Left ventricle myocardium inferior (tissue), 1 donor: ENCODE measurements around the gene MED7. TPM values are rescaled to one million over a fixed set of nuclear protein-coding genes. Genes with fewer than 3 reads are reported as not detected.

Source experiments
- DNase-seq: peaks from one replicate; pipeline ENCODE4 v3.0.0-alpha.2; 2020
- H3K27ac ChIP-seq: fragments of 200-600 bp; replicated peaks from 2 replicates; pipeline ENCODE4 v1.8.0; 2021
- H3K27me3 ChIP-seq: fragments of 200-600 bp; 2 replicates; pipeline ENCODE4 v1.8.0; 2021; ENCODE audit warnings: low read depth
- H3K36me3 ChIP-seq: fragments of 200-600 bp; 2 replicates; pipeline ENCODE4 v1.8.0; 2021
- H3K4me1 ChIP-seq: fragments of 200-600 bp; 2 replicates; pipeline ENCODE4 v1.8.0; 2021
- H3K4me3 ChIP-seq: fragments of 200-600 bp; 2 replicates; pipeline ENCODE4 v1.8.0; 2021; ENCODE audit warnings: mild to moderate bottlenecking, moderate library complexity
- H3K9me3 ChIP-seq: fragments of 200-600 bp; replicated peaks from 2 replicates; pipeline ENCODE4 v1.8.0; 2021
- CTCF ChIP-seq: fragments of 200-600 bp; IDR thresholded peaks from 2 replicates; pipeline ENCODE4 v1.8.0; 2021; ENCODE audit warnings: antibody characterized with exemption, mild to moderate bottlenecking, borderline replicate concordance
- intact Hi-C: fragments of 100-400 bp; cut with micrococcal nuclease; formaldehyde crosslinking; loops from one replicate; pipeline ENCODE4 v1.11.0; 2022
- total RNA-seq: library from RNA; stranded (reverse); fragmentation: NEBNext Ultra II Directional; extraction: Animal tissue kit (Norgen Biotek cat#: 25700); gene quantifications from one replicate; pipeline ENCODE4 v1.2.1, GENCODE V29; 2021
- donor health status: DM: no; HTN: yes; CAD: no; lungs with severe emphysema.

MED7 gene
- total RNA-seq, 1 donor from 2014 or later = 10.3 TPM

- TF ChIP-seq CTCF = no peak
- no peaks in the 10 kb centered on the region for H3K4me1 ChIP-seq
- no peaks in the 10 kb centered on the region for H3K36me3 ChIP-seq
- H3K4me3 ChIP-seq = no peak overlapping the region
- H3K27me3 ChIP-seq = peaks cover 64% of the 10 kb centered on the region
- no peak for DNase-seq
- no peak overlapping the region for H3K27ac ChIP-seq
- H3K9me3 ChIP-seq = no peaks in the 10 kb centered on the region
- intact Hi-C loops = no loop called here
These were observed 24.6 kb upstream of the MED7 start for GRCh38 chr5:157167214-157167621.

GRCh38 chr5:157166214-157167213 lies 23.8 kb upstream of the MED7 start, which contains the start of gene GARIN3:
Gene GARIN3 (minus strand): TSS chr5:157166264. CDS start chr5:157166168, 96 bp downstream.
- H3K36me3 ChIP-seq = no peaks in the 10 kb centered on the region
- no peaks in the 10 kb centered on the region for H3K4me1 ChIP-seq
- TF ChIP-seq CTCF = no peak
- H3K27ac ChIP-seq = no peak within 1 kb of the TSS
- peaks cover 70% of the 10 kb centered on the region for H3K27me3 ChIP-seq
- intact Hi-C loops = no loop called here
- no peak within 1 kb of the TSS for H3K4me3 ChIP-seq
- DNase-seq = no peak
- no peaks in the 10 kb centered on the region for H3K9me3 ChIP-seq

GRCh38 chr5:157165668-157166067 lies 23.0 kb upstream of the MED7 start:
- H3K9me3 ChIP-seq = no peaks in the 10 kb centered on the region
- peaks cover 71% of the 10 kb centered on the region for H3K27me3 ChIP-seq
- DNase-seq = no peak
- no peaks in the 10 kb centered on the region for H3K4me1 ChIP-seq
- H3K36me3 ChIP-seq = no peaks in the 10 kb centered on the region
- intact Hi-C loops = no loop called here
- no peak overlapping the region for H3K27ac ChIP-seq
- no peak for TF ChIP-seq CTCF
- H3K4me3 ChIP-seq = no peak overlapping the region

- no peaks in the 10 kb centered on the region for H3K36me3 ChIP-seq
- H3K27me3 ChIP-seq = peaks cover 71% of the 10 kb centered on the region
- no peaks in the 10 kb centered on the region for H3K4me1 ChIP-seq
- no peak for DNase-seq
- no peak overlapping the region for H3K4me3 ChIP-seq
- TF ChIP-seq CTCF = no peak
- intact Hi-C loops = no loop called here
- no peak overlapping the region for H3K27ac ChIP-seq
- H3K9me3 ChIP-seq = no peaks in the 10 kb centered on the region
These were observed 22.6 kb upstream of the MED7 start for GRCh38 chr5:157165261-157165660.

- DNase-seq = no peak
- no peak overlapping the region for H3K27ac ChIP-seq
- no peak for TF ChIP-seq CTCF
- H3K9me3 ChIP-seq = no peaks in the 10 kb centered on the region
- no peaks in the 10 kb centered on the region for H3K36me3 ChIP-seq
- intact Hi-C loops = no loop called here
- H3K4me3 ChIP-seq = no peak overlapping the region
- peaks cover 71% of the 10 kb centered on the region for H3K27me3 ChIP-seq
- no peaks in the 10 kb centered on the region for H3K4me1 ChIP-seq
These were observed 21.9 kb upstream of the MED7 start for GRCh38 chr5:157164521-157164920.
